Measurements from ENCODE around the gene MBNL2.
"Not testable (repeated sequence)": the region's sequence is repeated elsewhere in the genome, so short reads cannot be mapped to it uniquely, and the experiment has no call there.

The MBNL2 gene

GRCh38 chr13:97329331-97329730, 107.2 kb downstream of the MBNL2 start:
- no peak for DNase-seq (ENCODE audit: low spot score)

- DNase-seq (ENCODE audit: low spot score), result no peak
These were observed 108.3 kb downstream of the MBNL2 start for GRCh38 chr13:97330448-97330847.

GRCh38 chr13:97332742-97333141, 110.6 kb downstream of the MBNL2 start:
- DNase-seq (ENCODE audit: low spot score), result no peak

DNA sequence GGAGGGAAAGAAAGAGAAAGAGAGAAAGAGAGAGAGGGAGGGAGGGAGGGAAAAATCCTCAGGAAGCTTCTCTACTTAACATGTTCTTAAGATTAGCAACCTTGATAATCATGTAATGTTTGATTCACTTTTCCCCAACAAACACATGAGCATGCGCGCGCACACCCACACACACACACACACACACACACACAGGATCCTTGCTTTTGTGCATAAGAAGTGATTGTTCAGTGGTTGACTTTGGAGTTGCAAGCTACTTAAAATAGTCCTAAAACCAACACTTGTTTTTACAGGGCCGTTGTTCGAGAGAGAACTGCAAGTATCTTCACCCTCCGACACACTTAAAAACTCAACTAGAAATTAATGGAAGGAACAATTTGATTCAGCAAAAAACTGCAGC, 111.8 kb downstream of the MBNL2 start:
- no peak for DNase-seq (ENCODE audit: low spot score)

DNA sequence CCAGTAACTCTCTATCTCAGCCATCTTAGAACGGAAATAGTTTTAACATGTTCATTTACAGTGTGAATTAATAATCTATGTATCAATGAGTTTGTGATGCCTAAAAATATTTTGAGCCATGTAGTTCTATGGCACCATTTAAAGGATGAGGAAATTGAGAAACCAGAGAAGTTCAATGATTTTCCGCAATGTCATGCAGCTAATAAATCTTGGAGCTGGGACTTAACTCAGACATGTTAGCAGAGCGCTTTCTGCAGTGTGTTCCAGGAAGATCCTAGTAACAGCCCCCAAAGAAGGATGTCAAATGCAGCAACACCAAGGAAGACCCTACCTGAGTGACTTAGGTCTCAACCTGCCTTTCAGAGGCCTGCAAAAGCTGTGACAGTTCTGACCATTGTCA, 112.6 kb downstream of the MBNL2 start:
- no peak for DNase-seq (ENCODE audit: low spot score)

GRCh38 chr13:97335488-97336134, 113.5 kb downstream of the MBNL2 start:
- no peak for DNase-seq (ENCODE audit: low spot score)

GRCh38 chr13:97337985-97338499, 115.9 kb downstream of the MBNL2 start:
- DNase-seq (ENCODE audit: low spot score), result no peak

GRCh38 chr13:97338571-97338970, 116.4 kb downstream of the MBNL2 start:
- no peak for DNase-seq (ENCODE audit: low spot score)

GRCh38 chr13:97339019-97339987, 117.2 kb downstream of the MBNL2 start:
- DNase-seq (ENCODE audit: low spot score), result no peak

- no peak for DNase-seq (ENCODE audit: low spot score)
These were observed 118.0 kb downstream of the MBNL2 start for GRCh38 chr13:97339988-97340749.

GRCh38 chr13:97341135-97341534, 119.0 kb downstream of the MBNL2 start:
- no peak for DNase-seq (ENCODE audit: low spot score)

GRCh38 chr13:97342136-97342535, 120.0 kb downstream of the MBNL2 start:
- DNase-seq (ENCODE audit: low spot score), result no peak

DNA sequence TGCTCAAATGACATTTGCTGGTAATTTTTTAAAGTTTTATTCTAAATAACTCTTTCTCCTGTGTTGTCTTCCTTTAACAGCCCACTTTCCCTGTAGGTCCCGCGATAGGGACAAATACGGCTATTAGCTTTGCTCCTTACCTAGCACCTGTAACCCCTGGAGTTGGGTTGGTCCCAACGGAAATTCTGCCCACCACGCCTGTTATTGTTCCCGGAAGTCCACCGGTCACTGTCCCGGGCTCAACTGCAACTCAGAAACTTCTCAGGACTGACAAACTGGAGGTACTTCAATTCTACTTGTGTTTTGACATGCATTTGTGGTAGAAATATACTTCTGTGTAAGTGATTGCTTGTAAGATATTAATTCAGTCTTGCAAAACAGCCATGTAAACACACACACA, 120.8 kb downstream of the MBNL2 start:
- no peak for DNase-seq (ENCODE audit: low spot score)

- peak; percentile 12 for DNase-seq (ENCODE audit: low spot score)
These were observed 122.4 kb downstream of the MBNL2 start for GRCh38 chr13:97344265-97345175.

- DNase-seq (ENCODE audit: low spot score), result no peak
These were observed 124.0 kb downstream of the MBNL2 start for GRCh38 chr13:97346097-97346496.

GRCh38 chr13:97346561-97347254, 124.6 kb downstream of the MBNL2 start:
- DNase-seq (ENCODE audit: low spot score), result no peak

DNA sequence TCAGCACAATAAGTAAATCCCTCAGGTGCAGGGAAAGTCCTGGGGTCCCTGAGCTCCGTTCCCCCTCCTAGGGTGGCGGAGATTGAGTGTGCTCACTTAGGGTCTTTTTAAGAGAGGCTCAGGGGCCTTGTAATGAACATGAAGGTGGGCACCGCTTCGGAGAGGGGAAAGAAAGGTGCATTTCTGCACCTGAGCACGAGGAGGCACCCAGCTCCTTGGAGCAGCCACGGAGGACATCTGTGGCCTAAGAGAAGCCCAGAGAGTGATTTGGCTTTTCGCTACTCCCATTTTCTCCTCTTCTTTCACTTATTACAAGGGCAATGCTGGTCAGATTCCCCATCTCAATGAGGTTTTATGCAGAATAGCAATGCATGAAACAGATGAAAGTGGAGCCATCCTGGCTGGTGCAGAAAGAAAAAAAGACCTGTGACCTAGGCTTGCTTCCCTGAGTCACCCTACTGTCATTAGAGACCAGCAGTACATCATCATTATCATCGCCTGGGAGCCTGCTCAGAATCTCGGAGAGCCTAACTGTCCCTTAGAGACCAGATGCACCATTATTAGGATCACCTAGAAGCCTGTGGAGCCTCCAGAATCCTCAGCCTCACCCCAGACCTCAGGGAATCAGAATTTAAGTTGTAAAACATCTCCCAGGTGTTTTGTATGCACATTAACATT, 125.3 kb downstream of the MBNL2 start:
- DNase-seq (ENCODE audit: low spot score), result no peak

GRCh38 chr13:97348569-97349100, 126.5 kb downstream of the MBNL2 start:
- no peak for DNase-seq (ENCODE audit: low spot score)

GRCh38 chr13:97352012-97352411, 129.9 kb downstream of the MBNL2 start:
- DNase-seq (ENCODE audit: low spot score), result not testable (repeated sequence)

DNA sequence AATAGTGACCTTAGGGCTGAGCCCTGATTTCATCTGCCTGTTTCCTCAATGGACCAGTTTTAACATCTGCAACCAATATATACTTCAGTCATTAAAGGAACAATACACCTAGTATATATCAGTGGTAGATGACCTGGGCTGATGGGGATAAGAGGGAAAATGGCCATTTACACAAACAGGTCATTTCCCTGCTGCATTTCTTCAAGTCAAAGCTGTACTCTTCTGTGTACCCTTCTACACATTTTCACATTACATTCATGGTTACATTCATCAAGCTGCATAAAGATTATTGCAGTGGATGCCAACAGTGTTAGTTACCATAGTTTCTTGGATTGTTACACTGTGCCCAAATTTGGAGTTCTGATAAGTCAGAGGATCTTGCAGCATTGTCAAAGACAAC, 130.7 kb downstream of the MBNL2 start:
- no peak for DNase-seq (ENCODE audit: low spot score)
